Measurements from ENCODE around the gene ARFGAP3.

ARFGAP3 gene

DNA sequence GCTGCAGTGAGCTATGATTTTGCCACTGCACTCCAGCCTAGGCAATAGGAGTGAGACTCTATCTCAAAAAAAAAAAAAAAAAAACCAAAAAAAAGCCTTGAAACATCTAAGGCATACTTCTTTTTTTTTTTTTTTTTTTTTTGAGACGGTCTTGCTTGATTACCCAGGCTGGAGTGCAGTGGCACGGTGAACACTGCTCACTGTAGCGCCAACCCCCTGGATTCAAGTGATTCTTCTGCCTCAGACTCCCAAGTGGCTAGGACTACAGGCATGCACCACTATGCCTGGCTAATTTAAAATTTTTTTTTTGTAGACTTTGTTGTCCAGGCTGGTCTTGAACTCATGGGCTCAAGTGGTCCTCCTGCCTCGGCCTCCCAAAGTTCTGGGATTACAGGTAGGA is 19.5 kb downstream of the ARFGAP3 start:
- Histone ChIP-seq H3K36me3 (ENCODE audit: control insufficient read depth, insufficient read depth, low read length) (peaks cover 6% of the 10 kb centered on the region), H3K4me3 (replicated peaks; ENCODE audit: low read depth, low read length) (no peak overlapping the region), H3K27me3 (replicated peaks; ENCODE audit: control insufficient read depth, insufficient read depth, low read length) (no peaks in the 10 kb centered on the region)
- no peak for DNase-seq (ENCODE audit: extremely low read depth, insufficient read length)
- TF ChIP-seq CTCF (IDR thresholded peaks at IDR 0.05; ENCODE audit: insufficient read depth, low read length, poor library complexity, severe bottlenecking) = no peak

GRCh38 chr22:42836026-42836425 is 21.0 kb downstream of the ARFGAP3 start:
- H3K36me3 ChIP-seq (ENCODE audit: control insufficient read depth, insufficient read depth, low read length) = peaks cover 6% of the 10 kb centered on the region
- no peak for DNase-seq (ENCODE audit: extremely low read depth, insufficient read length)
- no peak for TF ChIP-seq CTCF (IDR thresholded peaks at IDR 0.05; ENCODE audit: insufficient read depth, low read length, poor library complexity, severe bottlenecking)

GRCh38 chr22:42834177-42834949 is 22.7 kb downstream of the ARFGAP3 start:
- Histone ChIP-seq H3K4me3 (replicated peaks; ENCODE audit: low read depth, low read length) (no peak overlapping the region), H3K27me3 (replicated peaks; ENCODE audit: control insufficient read depth, insufficient read depth, low read length) (no peaks in the 10 kb centered on the region), H3K36me3 (ENCODE audit: control insufficient read depth, insufficient read depth, low read length) (peaks cover 8% of the 10 kb centered on the region)
- DNase-seq (ENCODE audit: extremely low read depth, insufficient read length) = peak; percentile 35
- no peak for TF ChIP-seq CTCF (IDR thresholded peaks at IDR 0.05; ENCODE audit: insufficient read depth, low read length, poor library complexity, severe bottlenecking)

More at GRCh38 chr22:42836026-42836425, 21.0 kb downstream of the ARFGAP3 start:
- Histone ChIP-seq H3K4me3 (replicated peaks; ENCODE audit: low read depth, low read length) (no peak overlapping the region), H3K27me3 (replicated peaks; ENCODE audit: control insufficient read depth, insufficient read depth, low read length) (no peaks in the 10 kb centered on the region)

DNA sequence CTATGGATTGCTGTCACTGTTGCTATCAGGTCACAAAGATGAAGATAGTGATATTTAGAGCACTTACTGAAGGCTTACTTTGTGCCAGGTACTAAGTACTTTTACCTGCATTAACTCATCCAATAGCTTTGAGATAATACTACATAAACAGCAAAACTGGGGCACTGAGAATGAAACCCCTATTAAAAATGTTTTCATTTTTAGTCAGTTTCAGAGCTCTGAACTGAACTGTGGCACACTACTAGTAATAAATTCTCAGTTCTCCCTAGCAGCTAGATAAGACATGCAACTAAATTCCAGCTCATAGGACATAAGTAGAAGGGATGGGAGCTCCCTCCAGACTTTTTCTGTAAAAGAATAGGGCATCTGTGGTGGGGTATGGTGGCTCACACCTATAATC is 24.0 kb downstream of the ARFGAP3 start:
- no peaks in the 10 kb centered on the region for H3K27me3 ChIP-seq (replicated peaks; ENCODE audit: control insufficient read depth, insufficient read depth, low read length)
- H3K36me3 ChIP-seq (ENCODE audit: control insufficient read depth, insufficient read depth, low read length) = peaks cover 8% of the 10 kb centered on the region
- DNase-seq (ENCODE audit: extremely low read depth, insufficient read length) = peak; percentile 19
- no peak overlapping the region for H3K4me3 ChIP-seq (replicated peaks; ENCODE audit: low read depth, low read length)
- no peak for TF ChIP-seq CTCF (IDR thresholded peaks at IDR 0.05; ENCODE audit: insufficient read depth, low read length, poor library complexity, severe bottlenecking)

- H3K27me3 ChIP-seq (replicated peaks; ENCODE audit: control insufficient read depth, insufficient read depth, low read length) = no peaks in the 10 kb centered on the region
- DNase-seq (ENCODE audit: extremely low read depth, insufficient read length) = no peak
- peaks cover 8% of the 10 kb centered on the region for H3K36me3 ChIP-seq (ENCODE audit: control insufficient read depth, insufficient read depth, low read length)
- H3K4me3 ChIP-seq (replicated peaks; ENCODE audit: low read depth, low read length) = no peak overlapping the region
- TF ChIP-seq CTCF (IDR thresholded peaks at IDR 0.05; ENCODE audit: insufficient read depth, low read length, poor library complexity, severe bottlenecking) = no peak
Measured at GRCh38 chr22:42831712-42832111, 25.4 kb downstream of the ARFGAP3 start.
